ENCODE results near the gene MAGI2.

- no peak for TF ChIP-seq CTCF (IDR thresholded peaks at IDR 0.05; ENCODE audit: low read depth, low read length, missing input control)
- TF ChIP-seq GABPA (IDR thresholded peaks at IDR 0.05 in 1 of 2, conservative IDR thresholded peaks at IDR 0.05 in 1 of 2): no peak
- TF ChIP-seq, protein P1, sequence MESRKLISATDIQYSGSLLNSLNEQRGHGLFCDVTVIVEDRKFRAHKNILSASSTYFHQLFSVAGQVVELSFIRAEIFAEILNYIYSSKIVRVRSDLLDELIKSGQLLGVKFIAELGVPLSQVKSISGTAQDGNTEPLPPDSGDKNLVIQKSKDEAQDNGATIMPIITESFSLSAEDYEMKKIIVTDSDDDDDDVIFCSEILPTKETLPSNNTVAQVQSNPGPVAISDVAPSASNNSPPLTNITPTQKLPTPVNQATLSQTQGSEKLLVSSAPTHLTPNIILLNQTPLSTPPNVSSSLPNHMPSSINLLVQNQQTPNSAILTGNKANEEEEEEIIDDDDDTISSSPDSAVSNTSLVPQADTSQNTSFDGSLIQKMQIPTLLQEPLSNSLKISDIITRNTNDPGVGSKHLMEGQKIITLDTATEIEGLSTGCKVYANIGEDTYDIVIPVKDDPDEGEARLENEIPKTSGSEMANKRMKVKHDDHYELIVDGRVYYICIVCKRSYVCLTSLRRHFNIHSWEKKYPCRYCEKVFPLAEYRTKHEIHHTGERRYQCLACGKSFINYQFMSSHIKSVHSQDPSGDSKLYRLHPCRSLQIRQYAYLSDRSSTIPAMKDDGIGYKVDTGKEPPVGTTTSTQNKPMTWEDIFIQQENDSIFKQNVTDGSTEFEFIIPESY (IDR thresholded peaks at IDR 0.05): no peak
- TF ChIP-seq, protein P2, sequence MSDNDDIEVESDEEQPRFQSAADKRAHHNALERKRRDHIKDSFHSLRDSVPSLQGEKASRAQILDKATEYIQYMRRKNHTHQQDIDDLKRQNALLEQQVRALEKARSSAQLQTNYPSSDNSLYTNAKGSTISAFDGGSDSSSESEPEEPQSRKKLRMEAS (IDR thresholded peaks at IDR 0.05): no peak
- TF ChIP-seq RXRA (IDR thresholded peaks at IDR 0.05): no peak
- no peak for TF ChIP-seq JUND (IDR thresholded peaks at IDR 0.05)
- TF ChIP-seq ATF3 (IDR thresholded peaks at IDR 0.05): no peak
- TF ChIP-seq, protein P3, sequence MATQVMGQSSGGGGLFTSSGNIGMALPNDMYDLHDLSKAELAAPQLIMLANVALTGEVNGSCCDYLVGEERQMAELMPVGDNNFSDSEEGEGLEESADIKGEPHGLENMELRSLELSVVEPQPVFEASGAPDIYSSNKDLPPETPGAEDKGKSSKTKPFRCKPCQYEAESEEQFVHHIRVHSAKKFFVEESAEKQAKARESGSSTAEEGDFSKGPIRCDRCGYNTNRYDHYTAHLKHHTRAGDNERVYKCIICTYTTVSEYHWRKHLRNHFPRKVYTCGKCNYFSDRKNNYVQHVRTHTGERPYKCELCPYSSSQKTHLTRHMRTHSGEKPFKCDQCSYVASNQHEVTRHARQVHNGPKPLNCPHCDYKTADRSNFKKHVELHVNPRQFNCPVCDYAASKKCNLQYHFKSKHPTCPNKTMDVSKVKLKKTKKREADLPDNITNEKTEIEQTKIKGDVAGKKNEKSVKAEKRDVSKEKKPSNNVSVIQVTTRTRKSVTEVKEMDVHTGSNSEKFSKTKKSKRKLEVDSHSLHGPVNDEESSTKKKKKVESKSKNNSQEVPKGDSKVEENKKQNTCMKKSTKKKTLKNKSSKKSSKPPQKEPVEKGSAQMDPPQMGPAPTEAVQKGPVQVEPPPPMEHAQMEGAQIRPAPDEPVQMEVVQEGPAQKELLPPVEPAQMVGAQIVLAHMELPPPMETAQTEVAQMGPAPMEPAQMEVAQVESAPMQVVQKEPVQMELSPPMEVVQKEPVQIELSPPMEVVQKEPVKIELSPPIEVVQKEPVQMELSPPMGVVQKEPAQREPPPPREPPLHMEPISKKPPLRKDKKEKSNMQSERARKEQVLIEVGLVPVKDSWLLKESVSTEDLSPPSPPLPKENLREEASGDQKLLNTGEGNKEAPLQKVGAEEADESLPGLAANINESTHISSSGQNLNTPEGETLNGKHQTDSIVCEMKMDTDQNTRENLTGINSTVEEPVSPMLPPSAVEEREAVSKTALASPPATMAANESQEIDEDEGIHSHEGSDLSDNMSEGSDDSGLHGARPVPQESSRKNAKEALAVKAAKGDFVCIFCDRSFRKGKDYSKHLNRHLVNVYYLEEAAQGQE (IDR thresholded peaks at IDR 0.05): no peak
- TF ChIP-seq YY1 (IDR thresholded peaks at IDR 0.05): no peak
- no peak for TF ChIP-seq TAF1 (conservative IDR thresholded peaks at IDR 0.05)
- TF ChIP-seq RAD21 (IDR thresholded peaks at IDR 0.05): no peak
- no peak for TF ChIP-seq SP1 (IDR thresholded peaks at IDR 0.05)
- no peak for TF ChIP-seq FOXA2 (IDR thresholded peaks at IDR 0.05)
Observed at GRCh38 chr7:79465551-79465950, 12.1 kb upstream of the MAGI2 start.

Data from liver (tissue), 3 donors.